NCI-H1417 treated with DMSO at 0.1 percent for 48 hours (cell line): ENCODE data around the gene MICA.
"Not testable (repeated sequence)": the region's sequence is repeated elsewhere in the genome, so short reads cannot be mapped to it uniquely, and the experiment has no call there.

Experiments used
- DNase-seq: peaks from one replicate; lab custom pipeline; 2025; lab: John Stamatoyannopoulos, UW

Gene MICA

DNA sequence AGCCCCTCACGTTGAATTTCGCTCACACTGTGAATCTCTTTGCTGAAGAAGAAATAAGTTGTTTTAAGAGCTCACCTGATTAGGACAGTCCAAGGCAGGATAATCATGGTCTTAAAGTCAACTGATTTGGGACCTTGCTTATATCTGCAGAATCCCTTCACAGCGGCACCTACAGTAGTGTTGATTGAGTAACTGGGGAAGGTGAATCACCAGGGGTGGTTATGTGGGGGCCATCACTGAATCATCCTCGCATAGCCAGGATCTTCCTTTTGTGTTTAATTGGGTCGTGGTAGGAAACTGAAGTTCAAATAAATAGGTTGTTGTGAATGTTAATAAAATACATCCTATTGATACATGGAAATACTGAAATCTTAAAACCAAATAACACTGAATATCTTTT lies 20.2 kb upstream of the MICA start:
- no peak for DNase-seq

DNA sequence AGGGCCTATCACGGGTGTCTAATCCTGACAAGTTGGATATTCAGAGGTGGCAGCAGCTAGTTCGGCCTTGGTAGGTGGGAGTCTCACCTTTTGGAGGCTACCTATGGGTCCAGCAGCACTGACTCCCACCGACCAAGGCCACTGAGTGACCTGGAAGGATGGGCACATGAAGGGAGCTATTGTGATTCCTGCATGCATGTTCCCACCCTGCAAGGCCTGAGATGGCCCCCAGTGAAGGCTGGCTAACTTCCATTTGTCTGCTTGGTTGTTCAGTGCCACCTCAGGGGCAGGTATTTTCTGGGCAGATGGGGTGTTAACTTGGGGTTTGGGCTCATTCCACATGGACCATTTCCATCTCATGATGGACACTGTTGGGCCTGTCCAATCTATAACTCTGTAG lies 18.4 kb upstream of the MICA start:
- no peak for DNase-seq

DNA sequence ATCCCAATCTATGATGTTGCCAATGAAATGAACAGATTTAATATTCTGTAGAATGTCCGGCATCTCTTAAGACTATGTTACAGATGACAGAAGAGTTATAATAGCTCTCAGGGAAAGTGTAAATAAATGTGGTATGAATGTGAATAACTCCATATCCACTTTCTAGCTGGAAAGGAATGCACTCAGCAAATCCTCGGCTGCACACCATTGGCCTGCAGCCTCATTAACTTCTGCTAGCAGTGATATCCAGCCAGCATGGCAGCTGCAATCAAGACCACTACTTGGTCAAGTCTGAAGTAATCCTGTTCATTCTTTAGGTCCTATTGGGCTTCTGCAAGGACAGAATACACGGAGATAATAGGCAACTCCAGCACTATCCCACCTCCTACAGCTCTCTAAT lies 17.3 kb upstream of the MICA start:
- DNase-seq, result no peak

DNA sequence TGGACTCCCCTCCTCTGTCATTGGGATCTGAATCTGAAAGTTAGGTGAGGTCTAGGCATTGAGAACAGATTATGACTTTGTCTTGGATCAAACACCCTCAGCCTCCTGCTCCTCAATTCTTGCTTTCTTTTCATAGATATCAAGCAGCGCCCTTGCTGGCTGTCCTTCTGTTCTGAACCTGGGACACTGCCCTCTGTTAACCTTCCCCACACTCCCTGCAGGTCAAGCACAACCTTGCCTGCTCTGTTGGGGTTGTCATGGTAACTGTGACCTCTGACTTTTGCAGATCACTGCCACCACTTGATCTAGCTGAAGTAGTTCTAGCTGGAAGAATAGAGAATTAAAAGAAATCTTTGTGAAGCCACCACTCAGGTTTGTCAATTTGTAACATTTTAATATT lies 16.4 kb upstream of the MICA start:
- no peak for DNase-seq

DNA sequence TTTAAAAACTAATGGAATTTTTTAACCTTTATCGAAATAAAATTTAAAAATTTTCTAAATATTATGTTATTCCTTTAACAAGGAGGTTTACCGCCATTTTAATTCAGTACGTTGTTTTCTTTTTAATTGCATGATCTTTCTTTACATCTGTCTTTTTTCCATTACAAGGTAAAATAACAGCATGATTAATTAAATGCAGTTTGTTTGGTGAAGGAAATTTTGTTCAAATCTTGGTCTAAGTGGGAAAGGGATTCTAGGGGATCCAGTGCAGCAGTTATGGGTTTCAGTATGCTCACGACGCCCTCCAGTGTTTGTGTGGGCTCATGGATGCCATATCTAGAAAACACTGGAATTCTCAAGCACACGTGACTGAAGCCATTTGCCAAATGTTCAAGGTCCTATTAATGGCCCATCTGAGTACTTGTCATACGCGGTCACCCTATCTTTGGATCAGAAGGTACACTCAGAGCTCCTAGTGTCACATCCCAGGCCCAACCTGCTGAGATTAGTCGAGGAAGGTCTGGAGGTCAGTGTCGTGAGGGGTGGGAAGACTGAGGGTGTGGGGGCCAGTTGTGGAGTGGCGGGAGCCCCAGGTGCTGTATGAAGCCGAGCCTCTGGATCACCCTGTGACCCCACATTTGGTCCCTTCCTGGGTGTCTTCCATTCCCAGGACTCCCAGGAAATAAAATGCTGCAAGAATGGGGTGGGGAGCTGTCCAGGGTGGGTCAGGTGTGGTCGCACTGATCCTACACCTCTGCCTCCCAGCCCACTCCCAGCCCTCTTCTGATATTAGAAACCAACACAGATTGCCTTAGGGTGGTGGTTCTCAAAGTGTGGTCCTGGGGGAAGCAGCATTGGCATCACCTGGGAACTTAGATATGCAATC lies 14.2 kb upstream of the MICA start:
- not testable (repeated sequence) for DNase-seq

DNA sequence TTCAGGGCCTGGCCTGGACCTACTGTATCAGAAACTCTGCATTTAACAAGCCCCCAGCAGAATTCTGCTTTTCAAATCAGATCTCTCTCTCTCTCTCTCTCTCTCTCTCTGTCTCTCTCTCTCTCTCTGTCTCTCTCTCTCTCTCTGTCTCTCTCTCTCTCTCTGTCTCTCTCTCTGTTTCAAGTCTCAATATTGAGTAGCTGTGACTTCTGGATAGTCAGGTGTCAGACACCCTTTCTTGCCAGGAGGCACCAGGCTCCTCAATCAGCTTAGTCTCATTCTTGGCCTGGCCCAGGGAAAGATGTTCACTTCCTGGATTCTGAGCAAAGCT lies 13.6 kb upstream of the MICA start:
- DNase-seq, result not testable (repeated sequence)

DNA sequence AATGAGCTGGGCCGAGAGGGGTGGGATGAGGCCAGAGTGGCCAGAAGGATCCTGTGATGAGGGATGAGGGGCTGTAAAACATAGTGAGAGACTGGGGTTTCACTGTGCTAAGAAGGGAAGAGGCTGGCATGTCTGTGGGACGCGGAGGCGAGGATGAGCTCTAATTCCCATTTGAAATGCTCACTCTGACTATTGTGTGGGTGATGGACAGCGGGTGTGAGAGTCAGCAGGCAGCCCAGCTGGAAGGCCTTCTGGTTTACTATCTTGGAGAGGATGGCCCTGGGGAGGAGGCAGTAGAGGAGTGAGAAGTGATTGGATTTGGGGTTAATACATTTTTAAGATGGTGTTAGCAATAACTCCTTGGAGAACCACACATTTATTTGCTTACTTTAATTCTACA lies 9.5 kb upstream of the MICA start:
- no peak for DNase-seq

DNA sequence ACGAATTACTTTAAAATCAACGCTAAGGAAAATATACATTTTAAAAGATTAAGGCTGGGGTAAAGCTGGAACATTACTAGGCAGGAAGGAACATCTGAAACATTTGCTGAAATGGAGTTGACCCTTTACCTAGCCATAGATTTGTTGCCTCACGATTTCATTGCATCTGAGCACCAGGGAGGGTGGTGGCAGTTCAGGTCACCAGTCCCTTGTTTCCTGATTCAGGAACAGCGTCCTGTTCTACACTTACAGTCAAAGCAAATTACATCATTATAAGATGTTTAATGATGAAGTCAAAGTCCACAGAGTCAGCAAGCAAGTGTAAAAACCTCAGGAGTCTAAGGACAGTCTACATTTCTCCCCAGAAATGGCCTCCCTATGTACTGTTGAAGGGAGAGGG lies 9.0 kb upstream of the MICA start:
- no peak for DNase-seq

DNA sequence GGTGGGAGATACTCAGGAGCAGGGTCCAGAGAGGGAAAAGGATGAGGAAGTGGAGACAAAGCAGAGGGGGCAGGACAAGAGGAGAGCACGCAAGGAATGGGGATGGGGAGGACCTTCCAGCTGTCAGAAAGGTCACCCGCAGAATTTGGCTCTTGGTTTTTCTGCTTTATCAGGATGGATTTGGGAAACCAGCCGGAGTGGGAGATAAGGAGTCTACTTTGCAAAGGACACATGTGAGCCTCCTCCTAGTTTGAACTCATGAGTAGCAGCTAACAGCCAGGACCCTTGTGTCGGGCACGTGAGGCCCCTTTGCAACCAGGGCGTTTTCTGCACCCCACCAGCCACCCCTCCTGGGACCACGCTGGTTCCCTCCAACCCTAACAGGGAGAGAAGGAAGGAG lies 7.6 kb upstream of the MICA start:
- DNase-seq, result no peak

DNA sequence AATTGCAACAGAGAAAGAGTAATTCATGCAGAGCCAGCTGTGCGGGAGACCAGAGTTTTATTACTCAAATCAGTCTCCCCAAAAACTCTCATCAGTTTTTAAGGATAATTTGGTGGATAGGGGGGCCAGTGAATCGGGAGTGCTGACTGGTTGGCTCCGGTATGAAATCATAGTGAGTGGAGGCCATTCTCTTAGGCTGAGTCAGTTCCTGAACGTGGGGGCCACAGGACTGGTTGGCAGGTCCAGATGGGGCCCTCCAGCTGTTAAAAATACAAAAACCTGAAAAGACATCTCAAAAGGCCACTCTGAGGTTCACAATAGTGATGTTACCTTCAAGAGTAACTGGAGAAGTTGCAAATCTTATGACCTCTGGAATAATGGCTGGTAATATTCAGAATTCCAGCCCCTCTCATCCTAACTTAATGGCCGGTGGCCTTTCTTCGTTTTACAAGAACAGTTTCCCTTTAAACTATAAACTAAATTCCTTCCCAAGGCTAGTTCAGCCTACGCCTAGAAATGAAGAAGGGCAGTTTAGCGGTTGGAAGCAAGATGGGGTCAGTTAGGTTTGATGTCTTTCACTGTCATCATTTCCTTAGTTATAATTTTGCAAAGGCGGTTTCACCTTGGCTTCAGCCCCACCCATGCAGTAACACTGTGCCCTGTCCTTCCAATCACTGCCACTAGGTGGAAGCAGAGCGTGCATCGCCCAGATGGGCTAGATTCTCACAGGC lies 6.8 kb upstream of the MICA start:
- no peak for DNase-seq

DNA sequence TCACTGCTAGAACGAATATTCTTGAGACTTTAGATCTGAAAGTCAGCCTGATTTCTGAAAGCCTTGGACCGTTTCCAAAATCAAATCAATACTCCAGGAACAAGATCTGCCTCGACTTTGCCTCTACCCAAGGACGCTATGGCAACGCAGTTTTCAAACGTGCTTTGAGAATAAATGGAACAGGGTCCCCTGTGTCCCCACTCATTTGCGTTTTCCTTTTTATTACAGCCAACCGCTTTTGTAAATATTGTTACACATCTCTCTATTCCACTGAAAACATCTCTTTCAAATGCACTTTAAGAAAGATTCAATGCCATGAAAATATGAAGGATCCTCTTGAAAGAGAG lies 6.3 kb upstream of the MICA start:
- DNase-seq, result not testable (repeated sequence)

DNA sequence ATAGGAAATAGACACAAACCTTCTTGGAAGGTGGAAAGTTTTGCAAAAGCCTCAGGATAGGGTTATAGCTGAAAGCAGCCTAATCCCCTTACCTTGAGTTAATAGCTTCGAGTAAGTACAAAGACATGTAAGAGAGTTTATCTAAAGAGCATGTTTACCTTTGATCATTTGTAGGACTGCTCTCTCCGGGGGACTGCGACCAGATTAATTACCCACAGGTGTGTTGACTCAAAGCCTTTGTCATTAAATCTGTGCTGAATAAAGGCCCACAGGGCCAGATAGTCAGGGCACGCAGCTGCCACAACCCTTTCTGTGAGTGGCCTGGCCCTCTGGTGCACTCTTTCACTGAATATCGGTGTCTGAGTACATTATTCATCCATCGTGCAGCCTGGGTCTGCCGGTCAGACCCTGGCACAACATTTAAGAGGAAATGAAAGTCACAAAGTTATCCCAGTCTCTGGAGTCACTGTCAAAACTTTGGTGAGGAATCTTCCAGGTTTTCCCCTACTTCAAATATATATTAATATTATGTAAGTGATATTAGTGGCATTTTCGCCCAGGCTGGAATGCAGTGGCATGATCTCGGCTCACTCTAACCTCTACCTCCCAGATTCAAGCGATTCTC lies 5.4 kb upstream of the MICA start:
- no peak for DNase-seq

DNA sequence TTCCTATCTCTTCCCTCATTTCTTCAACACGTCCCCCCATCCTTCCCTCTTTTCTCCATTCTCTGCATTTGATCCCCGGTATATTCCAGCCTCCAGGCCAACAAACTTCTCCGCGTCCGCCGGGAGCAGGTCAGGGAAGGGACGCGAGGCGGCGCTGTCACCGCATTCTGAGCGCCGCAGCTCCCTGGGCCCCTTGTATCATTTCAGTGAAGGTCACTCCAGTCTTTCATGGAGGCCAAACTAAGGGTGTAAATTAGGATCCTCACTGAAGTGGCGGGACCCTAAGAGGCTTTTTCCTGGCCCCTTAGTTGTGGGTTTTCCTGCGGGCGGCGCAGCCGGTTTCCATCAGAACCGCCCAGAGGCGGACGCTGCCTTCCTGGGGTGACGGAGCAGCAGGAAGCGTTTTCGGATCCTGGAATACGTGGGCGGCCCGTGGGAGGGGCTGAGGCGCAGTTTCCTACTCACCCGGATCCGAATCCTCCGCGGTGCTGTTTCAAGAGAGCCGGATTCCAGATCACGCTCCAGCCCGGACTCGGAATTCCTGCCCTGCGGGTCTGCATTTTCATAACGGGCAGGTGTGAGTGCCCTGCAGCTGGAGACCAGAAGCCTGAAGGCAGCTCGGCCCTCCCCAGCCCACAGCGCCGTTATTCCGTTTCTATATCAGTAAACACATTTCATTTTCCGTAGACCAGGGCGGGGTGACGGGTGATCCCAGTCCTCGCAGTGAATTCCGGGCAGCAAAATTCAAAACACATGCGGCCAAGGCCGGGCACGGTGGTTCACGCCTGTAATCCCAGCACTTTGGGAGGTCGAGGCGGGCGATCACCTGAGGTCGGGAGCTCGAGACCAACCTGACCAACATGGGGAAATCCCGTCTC lies 3.6 kb upstream of the MICA start:
- DNase-seq, result no peak

DNA sequence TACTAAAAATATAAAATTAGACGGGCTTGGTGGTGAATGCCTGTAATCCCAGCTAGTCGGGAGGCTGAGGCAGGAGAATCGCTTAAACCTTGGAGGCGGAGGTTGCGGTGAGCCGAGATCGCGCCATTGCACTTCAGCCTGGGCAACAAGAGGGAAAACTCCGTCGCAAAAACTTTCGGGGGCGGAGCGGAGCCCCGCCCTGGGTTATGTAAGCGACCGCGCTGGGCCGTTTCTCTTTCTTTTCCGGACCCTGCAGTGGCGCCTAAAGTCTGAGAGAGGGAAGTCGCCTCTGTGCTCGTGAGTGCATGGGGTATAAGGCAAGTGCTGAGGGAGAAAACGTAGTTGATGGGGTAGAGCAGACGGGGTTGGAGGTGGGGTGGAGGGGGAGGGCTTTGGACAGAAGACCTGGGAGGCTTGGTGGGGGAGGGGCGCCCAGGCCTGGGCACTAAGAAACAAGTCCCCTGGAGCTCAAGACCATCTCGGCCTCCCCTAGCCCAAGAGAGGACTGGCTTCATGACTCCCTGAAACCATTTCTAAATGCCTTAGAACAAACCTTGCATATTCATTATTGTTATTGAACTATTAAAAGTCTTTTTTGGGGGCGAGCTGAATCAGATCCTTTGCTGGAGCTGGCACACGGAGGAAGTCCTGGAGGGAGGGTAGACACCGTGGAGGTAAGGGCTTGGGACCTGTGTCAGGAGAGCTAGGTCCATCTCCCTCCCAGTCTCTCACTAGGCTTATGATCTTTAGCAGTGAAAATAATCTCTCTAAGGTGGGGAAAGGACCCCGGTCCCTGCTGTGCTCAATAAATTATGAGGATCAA lies 2.7 kb upstream of the MICA start:
- no peak for DNase-seq

DNA sequence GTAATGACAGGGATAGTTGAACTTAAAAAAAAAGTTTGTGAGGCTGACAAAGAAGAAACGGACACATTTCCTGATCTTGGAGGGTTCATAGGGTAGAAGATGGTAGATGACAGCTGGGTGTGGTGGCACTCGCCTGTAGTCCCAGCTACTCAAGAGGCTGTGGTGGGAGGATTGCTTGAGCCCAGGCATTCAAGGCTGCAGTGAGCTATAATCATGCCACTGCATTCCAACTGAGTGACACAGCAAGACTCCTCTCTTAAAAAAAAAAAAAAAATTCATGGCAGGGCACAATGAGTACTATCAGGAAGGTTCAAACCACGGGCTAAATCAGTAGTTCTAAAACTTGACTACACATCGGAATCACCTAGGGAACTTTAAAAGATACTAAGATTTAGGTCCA lies 2.0 kb upstream of the MICA start:
- no peak for DNase-seq

DNA sequence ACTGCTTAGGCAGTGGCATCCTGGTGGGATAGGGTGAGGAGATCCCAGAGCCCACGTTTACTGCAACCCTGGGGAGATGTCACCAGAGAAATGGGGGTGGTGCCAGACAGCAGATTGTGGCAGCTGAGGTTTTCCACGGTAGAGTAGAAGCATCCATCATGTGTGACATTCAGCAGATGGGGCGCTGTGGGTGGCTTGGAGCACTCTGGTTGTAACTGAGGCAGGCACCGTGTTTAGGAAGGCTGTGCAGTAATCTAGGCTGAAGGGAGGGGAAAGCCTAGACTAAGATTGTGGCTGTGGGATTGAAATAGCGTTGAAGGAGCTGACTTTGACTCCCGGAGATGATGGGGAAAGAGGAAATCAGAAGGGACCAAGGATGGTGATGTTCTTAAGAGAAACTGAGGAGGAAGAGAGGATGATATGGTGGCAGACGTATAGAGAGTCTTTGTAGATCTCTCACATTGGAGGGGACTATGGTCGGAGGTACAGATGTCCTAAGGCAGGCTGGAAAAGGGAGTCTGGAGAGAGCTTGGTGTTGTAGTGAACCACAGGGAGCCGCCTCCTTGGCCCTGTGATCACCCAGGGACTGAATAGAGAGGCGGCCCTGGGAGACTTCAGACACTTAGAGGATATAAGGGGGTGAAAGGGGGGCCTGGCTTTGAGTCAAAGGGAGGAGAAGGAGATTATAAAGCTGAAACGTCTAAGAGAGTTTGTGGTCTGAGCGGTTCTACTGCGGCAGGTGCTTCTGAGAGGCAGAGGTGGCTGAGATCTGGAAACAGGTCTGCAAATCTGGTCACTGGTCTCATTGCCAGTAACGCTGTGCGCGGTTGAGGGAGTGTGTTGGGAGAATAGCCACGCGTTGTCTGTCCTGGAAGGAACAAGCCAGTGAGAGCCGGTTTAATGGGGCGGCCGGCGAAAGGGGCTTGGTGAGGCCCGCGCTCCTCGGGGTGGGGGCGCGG lies 792 bp upstream of the MICA start:
- DNase-seq, result no peak

DNA sequence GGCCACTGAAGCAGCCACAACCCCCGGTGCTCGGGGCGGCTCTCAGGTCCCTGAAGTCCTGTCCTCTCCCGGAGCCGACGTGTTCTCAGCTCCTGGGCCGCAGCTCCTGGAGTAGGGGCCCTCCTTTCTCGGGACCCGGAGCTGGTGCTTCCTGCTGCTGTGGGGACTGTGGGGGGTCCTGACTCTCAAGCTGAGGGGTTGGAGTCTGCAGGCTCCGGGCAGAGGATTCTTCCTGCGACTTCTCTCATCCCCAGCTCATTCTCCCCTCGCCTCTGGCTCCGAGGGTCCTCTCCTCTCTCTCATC lies 618 bp downstream of the MICA start:
- DNase-seq, result not testable (repeated sequence)

DNA sequence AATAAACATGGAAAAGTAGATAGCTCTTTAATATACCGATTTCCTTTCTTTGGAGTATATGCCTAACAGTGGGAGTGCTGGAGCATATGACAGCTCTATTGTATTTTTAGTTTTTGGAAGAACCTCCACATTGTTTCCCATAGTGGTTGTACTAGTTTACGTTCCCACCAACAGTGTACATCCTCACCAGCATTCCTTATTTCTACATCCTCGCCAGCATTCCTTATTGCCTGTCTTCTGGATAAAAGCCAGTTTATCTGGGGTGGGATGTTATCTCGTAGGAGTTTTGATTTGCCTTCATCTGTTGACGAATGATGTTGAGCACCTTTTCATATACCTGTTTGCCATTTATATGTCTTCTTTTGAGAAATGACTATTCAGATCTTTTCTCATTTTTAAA lies 2.6 kb downstream of the MICA start:
- DNase-seq, result no peak

DNA sequence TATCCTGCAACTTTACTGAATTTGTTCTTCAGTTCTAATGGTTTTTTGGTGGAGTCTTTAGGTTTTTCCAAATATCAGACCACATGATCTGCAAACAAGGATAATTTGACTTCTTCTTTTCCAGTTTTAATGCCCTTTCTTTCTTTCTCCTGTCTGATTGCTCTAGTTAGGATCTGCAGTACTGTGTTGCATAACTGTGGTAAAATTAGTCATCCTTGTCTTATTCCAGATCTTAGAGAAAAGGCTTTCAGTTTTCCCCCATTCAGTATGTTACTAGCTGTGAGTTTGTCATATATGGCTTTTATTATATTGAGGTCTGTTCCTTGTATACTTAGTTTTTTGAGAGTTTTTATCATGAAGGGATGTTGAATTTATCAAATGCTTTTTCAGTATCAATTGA lies 4.3 kb downstream of the MICA start:
- DNase-seq, result no peak

DNA sequence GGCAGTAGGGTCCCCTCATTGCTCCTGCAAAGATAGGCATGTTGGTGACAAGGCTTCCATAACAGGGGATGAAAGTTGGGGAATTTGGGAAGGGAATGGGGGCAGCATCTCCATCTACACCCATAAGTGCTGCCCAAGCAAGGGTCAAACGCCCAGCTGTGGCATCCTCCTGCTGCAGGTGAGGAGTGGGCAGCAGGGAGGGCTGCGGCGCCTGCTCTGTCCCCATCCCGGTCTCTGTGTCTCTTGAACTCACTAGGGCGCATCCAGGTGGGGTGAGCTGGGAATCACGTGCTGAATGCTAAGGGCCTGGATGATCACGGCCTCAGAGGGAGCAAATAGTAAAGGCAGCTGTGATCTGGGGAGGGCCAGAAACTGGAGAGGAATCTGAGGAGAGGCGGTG lies 9.1 kb downstream of the MICA start:
- DNase-seq, result no peak
